ENCODE measurements around the gene STX2. TPM values are rescaled to one million over a fixed set of nuclear protein-coding genes. Genes with fewer than 3 reads are reported as not detected.

Gene STX2
- total RNA-seq, 6 experiments from 2014 or later, result 31.4 to 39.4 (median 34.5) TPM

DNA sequence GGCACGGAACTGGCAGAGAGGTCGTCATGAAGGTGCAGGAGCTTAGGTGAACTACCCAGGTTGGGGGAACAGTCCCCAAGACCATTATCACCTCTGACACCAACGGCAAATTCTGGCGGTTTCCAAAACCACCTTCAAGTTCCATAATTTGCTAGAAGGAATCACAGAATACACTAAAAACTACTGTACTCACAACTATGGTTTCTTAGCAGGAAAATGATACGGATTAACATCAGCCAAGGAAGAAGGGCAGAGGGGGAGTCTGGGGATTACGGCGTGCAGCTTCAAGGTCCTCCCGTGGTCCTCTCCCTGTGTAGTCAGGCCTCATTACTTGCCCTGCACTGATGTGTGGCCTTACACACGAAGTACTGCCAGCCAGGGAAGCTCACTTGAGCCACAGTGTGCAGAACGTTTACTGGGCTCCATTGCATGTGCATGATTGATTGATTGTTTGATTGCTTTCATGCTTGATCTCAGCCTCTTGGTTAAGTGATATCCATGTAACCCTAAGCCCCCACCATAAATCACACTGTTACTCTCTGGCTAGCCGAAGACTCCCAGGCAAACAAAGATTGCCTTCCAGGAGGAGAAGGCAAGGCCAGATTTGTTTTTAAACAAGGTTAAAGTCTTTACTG is 837 bp upstream of the STX2 start:
- Mint-ChIP-seq H3K27ac (peak overlapping the region; percentile 80), H3K36me3 (ENCODE audit: low read depth) (0 out of 2 replicates have a peak, but pooled peaks cover 3% of the 10 kb centered on the region), H3K9me3 (no peaks in the 10 kb centered on the region), H3K4me3 (peak overlapping the region; percentile 87), H3K4me1 (ENCODE audit: low read depth) (peaks cover 34% of the 10 kb centered on the region), H3K27me3 (ENCODE audit: insufficient read depth) (no peaks in the 10 kb centered on the region; the same call in none of the 2 replicates)
- DNase-seq, result no peak
- TF ChIP-seq, protein P1, sequence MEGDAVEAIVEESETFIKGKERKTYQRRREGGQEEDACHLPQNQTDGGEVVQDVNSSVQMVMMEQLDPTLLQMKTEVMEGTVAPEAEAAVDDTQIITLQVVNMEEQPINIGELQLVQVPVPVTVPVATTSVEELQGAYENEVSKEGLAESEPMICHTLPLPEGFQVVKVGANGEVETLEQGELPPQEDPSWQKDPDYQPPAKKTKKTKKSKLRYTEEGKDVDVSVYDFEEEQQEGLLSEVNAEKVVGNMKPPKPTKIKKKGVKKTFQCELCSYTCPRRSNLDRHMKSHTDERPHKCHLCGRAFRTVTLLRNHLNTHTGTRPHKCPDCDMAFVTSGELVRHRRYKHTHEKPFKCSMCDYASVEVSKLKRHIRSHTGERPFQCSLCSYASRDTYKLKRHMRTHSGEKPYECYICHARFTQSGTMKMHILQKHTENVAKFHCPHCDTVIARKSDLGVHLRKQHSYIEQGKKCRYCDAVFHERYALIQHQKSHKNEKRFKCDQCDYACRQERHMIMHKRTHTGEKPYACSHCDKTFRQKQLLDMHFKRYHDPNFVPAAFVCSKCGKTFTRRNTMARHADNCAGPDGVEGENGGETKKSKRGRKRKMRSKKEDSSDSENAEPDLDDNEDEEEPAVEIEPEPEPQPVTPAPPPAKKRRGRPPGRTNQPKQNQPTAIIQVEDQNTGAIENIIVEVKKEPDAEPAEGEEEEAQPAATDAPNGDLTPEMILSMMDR (IDR thresholded peaks at IDR 0.05), result peak; percentile 28; the same call in 1 of the 2 replicates

DNA sequence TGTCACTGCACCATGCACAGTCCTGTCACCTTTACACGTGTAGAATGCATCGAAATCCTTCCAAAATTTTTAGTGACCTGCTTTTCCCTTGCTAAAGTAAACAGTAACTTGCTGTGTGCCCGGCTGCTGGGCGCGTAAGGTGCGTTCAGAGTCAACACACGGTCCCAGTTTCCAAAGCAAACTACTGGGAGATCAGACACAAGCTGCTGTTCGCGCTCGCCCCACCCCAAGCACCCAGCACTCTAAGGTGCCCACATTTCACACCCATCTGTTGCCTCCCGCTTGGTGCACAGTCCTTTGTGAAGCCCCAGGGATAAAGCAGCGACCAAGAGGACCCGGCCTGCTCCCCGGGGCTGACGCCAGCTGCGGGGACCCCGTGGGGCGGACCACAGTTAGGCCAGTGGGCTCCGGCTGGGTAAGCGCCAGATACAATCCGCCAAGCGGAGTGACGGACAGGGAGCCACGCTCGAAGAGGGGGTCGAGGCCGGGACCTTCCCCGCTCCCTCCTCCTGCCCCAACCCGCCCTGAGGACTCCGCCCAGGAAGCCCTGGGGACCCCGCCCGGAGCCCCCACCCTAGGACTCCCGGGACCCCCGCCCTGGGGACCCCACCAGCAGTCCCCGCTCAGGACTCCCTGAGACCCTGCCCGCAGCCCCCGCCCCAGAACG is 633 bp downstream of the STX2 start:
- H3K27ac Mint-ChIP-seq, result peak overlapping the region; percentile 77

DNA sequence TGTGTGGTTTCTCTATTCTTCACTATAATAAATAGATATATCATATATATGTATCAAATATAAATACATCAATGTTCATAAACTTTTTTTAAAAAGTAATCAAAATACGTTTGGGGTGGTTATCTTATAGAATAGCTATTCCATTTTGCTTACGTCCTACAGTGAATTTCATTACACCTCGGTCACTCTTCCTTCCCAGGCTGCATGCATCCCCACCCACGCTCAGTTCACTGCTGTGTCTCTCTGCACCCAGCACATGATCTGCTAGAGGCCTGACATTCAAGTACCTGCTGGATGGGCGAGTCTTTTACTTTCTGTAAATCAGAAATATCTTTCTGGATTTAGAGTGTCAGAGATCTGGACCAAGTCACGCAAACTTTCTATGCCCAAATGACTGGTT is 3.6 kb downstream of the STX2 start:
- no peaks in the 10 kb centered on the region; the same call in none of the 2 replicates for H3K27me3 Mint-ChIP-seq (ENCODE audit: insufficient read depth)
- H3K36me3 Mint-ChIP-seq (ENCODE audit: low read depth), result peaks cover 4% of the 10 kb centered on the region; the same call in 1 of the 2 replicates
- H3K27ac Mint-ChIP-seq, result no peak overlapping the region
- no peak for DNase-seq
- H3K4me3 Mint-ChIP-seq, result no peak overlapping the region
- H3K4me1 Mint-ChIP-seq (ENCODE audit: low read depth), result peaks cover 60% of the 10 kb centered on the region
- no peaks in the 10 kb centered on the region for H3K9me3 Mint-ChIP-seq
- TF ChIP-seq, protein P1 (IDR thresholded peaks at IDR 0.05), result no peak

More for the DNA sequence above, 633 bp downstream of the STX2 start:
- H3K9me3 Mint-ChIP-seq, result no peaks in the 10 kb centered on the region
- DNase-seq, result peak; percentile 7
- H3K36me3 Mint-ChIP-seq (ENCODE audit: low read depth), result 0 out of 2 replicates have a peak, but pooled peaks cover 3% of the 10 kb centered on the region
- peak overlapping the region; percentile 98 for H3K4me3 Mint-ChIP-seq
- no peaks in the 10 kb centered on the region; the same call in none of the 2 replicates for H3K27me3 Mint-ChIP-seq (ENCODE audit: insufficient read depth)
- TF ChIP-seq, protein P1 (IDR thresholded peaks at IDR 0.05), result no peak
- peaks cover 39% of the 10 kb centered on the region for H3K4me1 Mint-ChIP-seq (ENCODE audit: low read depth)

DNA sequence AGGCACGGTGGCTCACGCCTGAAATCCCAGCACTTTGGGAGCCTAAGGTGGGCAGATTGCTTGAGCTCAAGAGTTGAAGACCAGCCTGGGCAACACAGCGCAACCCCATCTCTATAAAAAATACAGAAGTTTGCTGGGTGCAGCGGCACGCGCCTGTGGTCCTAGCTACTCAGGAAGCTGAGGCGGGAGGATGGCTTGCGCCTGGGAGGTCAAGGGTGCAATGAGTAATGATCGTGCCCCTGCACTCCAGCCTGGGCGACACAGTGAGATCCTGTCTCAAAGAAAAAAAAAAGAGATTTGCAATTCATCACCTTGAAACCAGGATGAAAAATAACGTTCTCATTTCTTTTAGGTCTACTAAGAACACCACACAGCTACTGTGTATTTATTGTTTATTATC is 4.0 kb downstream of the STX2 start:
- DNase-seq, result no peak
- TF ChIP-seq, protein P1 (IDR thresholded peaks at IDR 0.05), result no peak
- Mint-ChIP-seq H3K27me3 (ENCODE audit: insufficient read depth) (no peaks in the 10 kb centered on the region; the same call in none of the 2 replicates), H3K9me3 (no peaks in the 10 kb centered on the region), H3K4me3 (no peak overlapping the region), H3K27ac (no peak overlapping the region), H3K36me3 (ENCODE audit: low read depth) (peaks cover 8% of the 10 kb centered on the region; the same call in 1 of the 2 replicates), H3K4me1 (ENCODE audit: low read depth) (peaks cover 62% of the 10 kb centered on the region)

DNA sequence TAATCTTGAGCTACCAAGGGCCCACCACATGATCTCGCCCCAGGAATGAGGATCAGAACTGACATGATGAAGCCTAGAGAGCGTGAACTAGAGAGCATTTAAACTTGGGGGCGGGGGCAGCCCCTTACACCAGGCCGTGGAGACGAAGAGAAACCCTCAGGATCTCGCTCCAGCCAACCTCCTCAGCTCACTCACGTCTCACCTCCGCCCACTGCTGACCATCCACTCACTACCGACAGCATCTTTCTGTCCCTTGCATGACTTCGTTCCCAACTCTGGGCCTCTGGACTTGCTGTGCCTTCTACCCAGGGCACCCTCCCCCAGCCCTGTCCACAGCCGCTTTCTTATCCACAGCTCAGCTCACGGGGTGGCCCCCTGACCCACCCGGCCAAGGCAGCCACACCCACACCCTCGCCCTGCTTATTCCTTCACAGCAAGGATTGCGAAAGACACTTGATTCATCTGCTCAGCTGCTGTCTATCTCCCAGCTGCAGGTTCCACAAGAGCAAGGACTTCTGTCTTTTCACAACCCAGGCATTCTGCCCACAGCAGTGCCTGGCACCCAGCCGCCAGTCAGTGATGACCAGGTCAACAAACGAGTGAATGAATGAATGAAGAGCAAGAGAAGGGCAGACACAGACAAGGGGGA is 6.4 kb downstream of the STX2 start:
- peak; percentile 43 for DNase-seq
- Mint-ChIP-seq H3K27me3 (ENCODE audit: insufficient read depth) (no peaks in the 10 kb centered on the region; the same call in 1 of the 2 replicates), H3K27ac (peak overlapping the region; percentile 70), H3K9me3 (no peaks in the 10 kb centered on the region), H3K4me1 (ENCODE audit: low read depth) (peaks cover 48% of the 10 kb centered on the region), H3K36me3 (ENCODE audit: low read depth) (peaks cover 8% of the 10 kb centered on the region; the same call in 1 of the 2 replicates), H3K4me3 (peak overlapping the region; percentile 39)
- TF ChIP-seq, protein P1 (IDR thresholded peaks at IDR 0.05), result no peak
